Adrenal gland (tissue), 5 donors: ENCODE measurements around the gene KIF16B.

Source experiments
- POLR2A ChIP-seq, 2 donors: fragments of 450-650 bp; IDR thresholded peaks; one replicate each; pipeline ENCODE4 v1.6.1; 2017; ENCODE audit warnings: antibody characterized with exemption in 2 of 2, mild to moderate bottlenecking in 2 of 2, moderate library complexity in 1 of 2
- TF ChIP-seq, protein P1 (sequence below), 6 experiments: fragments of 450-650 bp in 4 of 6; fragments of 200-600 bp in 2 of 6; sonication (generic) in 1 of 6; IDR thresholded peaks; 1 replicate in 5 of 6; 2 replicates in 1 of 6; pipeline versions ENCODE4 v1.5.1 to v1.8.0; 2016 to 2021; ENCODE audit warnings: antibody characterized with exemption in 6 of 6, mild to moderate bottlenecking in 2 of 6, moderate library complexity in 1 of 6
- donor health status: DM: no; HTN: no; CAD: no.

GRCh38 chr20:16363506-16364319 lies 209.5 kb downstream of the KIF16B start:
- TF ChIP-seq, protein P1, sequence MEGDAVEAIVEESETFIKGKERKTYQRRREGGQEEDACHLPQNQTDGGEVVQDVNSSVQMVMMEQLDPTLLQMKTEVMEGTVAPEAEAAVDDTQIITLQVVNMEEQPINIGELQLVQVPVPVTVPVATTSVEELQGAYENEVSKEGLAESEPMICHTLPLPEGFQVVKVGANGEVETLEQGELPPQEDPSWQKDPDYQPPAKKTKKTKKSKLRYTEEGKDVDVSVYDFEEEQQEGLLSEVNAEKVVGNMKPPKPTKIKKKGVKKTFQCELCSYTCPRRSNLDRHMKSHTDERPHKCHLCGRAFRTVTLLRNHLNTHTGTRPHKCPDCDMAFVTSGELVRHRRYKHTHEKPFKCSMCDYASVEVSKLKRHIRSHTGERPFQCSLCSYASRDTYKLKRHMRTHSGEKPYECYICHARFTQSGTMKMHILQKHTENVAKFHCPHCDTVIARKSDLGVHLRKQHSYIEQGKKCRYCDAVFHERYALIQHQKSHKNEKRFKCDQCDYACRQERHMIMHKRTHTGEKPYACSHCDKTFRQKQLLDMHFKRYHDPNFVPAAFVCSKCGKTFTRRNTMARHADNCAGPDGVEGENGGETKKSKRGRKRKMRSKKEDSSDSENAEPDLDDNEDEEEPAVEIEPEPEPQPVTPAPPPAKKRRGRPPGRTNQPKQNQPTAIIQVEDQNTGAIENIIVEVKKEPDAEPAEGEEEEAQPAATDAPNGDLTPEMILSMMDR (IDR thresholded peaks at IDR 0.05): no peak
- no peak for TF ChIP-seq POLR2A (IDR thresholded peaks at IDR 0.05)
